Fibroblast of peridontal ligament (primary cell): ENCODE measurements around the gene KISS1R.

Source experiments
- DNase-seq: peaks from one replicate; pipeline ENCODE4 v3.0.0-alpha.2; 2010; ENCODE audit errors: extremely low read depth

The KISS1R gene

DNA sequence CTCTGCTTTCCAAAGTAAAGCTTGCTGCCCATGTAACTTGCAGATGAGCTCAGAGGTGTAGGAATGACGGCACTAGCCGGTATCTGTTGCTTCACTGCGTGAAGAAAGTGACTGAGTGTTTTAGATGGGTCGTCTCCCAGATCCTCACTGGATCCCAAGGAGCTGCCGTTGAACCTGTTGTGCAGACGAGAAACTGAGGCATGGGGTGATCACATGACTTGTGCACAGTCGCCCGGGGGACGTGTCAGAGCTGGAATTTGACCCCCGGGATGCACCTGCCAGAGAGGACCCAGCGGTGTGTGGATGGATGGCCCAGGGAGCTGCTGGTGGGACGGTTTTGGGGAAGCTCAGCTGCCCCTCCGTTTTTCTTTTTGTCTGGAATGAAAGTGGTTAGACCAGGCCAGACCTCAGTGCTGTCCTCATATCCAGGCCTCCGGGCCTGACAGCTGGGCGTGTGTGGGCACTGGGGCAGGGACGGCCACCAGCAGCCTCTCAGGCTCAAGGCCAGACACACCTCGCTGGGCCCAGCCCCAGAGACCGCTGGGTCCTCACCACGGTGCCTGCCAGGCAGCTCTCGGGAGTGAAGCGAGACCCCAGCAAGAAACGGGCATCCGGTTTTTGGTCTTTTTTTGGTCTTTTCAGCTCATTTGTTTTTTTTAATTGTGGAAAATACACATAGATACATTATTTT lies 21.2 kb downstream of the KISS1R start:
- no peak for DNase-seq

DNA sequence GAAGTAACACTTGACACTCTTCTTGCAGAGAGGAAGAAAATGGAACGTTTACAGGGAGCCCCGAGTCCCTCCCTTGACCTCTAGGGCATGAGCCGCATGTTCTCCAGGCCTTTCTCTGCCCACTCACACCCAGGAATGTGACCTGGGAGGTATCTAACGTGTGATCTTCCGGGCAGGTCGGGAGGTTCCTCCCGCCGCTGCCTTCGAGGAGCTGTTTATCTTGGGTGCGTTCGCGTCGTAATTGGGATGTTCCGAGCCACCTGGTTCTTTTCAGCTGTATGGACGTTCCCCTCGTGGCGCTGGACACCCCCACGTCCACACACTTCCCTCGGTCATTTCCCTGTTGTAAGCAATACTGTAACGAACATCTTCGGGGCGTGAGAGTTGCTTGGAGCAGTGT lies 22.3 kb downstream of the KISS1R start:
- DNase-seq, result no peak

DNA sequence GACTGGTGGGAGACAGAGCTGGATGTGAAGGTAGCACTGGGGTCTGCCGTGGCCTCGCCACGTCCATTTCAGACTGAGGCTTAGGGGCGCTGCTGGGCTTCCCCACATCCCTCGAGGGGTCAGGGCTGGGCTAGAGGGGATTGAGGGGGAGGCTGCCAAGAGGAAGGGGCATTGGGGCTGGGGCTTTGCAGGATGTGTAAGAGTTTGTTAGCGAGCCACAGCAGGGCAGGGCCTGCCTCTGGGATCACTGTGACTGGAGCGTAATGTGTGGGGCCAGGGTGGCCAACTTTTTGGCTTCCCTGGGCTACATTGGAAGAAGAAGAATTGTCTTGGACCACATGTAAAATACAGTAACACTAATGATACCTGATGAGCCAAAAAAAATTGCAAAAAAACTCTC lies 22.8 kb downstream of the KISS1R start:
- DNase-seq, result no peak

DNA sequence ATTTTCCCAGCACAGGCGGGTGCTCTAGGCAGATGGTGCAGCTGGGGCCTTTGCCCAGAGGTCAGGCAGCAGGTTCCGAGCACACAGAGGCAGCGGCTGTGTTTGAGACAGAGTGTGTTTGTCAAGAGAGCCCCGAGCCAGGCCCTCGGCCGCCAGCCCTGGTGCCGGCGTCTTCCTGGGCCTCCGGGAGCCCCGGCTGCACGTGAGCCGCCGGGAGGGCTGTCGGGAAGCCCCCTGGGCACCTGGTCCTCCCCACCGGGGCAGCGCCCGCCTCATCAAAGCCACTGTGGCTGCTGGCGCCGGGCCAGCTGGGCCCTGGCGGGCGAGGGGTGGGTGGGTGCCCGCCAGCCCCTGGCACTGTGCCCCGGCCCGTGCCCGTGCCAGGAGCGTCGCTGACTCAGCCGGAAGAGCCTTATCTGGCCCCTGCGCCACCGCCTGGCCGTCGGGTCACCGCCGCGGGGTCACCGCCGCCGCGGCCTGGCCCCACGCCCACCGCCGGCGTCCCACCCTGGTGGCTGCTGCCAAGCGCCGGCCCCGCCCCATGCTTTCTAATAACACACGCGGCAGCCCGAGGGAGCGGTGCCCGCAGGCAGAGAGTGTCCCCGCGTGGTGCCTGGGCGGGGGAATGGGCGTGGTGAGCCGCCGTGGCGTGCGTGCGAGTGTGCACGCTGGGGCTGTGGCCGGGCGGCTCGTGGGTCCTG lies 23.6 kb downstream of the KISS1R start:
- no peak for DNase-seq

DNA sequence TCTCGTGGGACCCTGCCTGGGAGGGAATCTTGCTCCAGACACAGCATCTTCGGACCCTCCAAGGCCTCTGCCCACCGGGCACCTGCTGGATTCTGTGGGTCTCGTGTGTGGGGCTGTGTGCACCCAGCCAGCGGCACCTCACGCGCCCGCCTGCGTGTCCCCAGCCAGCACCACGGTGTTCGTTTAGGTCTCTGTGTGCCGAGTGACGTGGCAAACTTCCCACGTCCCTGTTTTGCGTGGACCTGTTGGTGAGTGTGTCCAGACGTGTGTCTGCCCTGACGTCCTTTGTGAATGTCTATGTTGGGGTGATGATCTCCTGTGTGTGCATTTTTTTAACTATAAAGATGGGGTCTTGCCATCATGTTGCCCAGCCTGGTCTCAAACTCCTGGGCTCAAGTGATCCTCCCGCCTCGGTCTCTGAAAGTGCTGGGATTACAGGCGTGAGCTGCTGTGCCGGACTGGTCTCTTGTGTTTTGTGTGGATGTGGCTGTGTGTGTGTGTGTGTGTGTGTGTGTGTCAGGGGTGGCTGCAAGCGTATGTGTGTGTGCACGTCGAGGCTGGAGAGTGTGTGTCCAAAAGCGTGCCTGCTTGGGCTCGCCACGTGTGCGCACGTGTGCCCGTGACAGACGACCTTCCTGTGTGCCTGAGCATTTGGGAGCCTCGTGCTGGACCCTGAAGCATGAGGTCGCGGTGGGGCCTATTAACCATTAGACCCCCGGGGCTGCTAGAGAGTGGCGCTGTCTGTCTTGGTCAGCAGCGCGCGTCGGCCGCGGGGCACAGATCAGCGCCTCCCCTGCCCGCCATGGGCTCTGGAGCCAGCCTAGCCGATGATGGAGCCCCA lies 24.4 kb downstream of the KISS1R start:
- no peak for DNase-seq

DNA sequence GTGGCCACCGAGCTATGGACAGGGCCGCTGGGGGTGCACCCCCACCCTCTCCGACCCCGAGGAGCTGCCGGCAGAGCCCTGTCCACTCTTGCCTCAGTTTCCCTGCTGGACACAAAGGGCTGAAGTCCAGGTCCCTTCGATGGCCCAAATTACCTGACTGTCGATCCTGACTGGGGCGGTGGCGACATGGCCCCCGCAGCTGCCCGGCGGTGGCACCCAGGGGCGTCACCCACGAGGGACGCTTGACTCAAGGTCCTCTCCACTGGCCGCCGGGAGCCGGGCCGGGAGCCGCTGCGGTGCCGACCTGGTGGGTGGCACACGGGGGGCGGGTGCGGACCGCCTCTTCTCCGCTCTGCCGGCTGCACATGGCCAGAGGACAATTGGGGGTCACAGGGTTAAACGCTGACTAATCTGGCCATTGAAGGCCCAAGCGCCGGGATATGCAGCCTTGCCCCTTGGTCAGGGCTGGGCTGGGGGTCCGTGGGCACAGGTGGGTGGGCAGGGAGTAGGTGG lies 25.1 kb downstream of the KISS1R start:
- no peak for DNase-seq

DNA sequence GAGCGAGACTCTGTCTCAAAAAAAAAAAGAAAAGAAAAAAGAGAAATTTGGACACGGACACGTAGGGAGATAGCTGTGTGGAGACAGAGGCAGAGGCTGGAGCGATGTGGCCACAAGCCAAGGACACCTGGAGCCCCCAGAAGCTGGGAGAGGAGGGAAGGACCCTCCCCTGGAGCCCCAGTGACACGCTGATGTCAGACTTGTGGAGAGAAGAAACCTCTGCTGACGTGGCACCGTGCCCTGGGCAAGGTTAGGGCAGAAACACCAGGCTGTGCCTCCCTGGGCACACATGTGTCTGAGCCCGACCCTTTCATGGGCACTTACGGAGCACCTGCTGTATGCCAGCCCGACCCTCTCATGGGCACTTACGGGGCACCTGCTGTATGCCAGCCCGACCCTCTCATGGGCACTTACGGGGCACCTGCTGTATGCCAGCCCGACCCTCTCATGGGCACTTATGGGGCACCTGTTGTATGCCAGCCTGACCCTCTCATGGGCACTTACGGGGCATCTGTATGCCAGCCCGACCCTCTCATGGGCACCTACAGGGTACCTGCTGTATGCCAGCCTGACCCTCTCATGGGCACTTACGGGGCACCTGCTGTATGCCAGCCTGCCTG lies 26.5 kb downstream of the KISS1R start:
- DNase-seq, result no peak

DNA sequence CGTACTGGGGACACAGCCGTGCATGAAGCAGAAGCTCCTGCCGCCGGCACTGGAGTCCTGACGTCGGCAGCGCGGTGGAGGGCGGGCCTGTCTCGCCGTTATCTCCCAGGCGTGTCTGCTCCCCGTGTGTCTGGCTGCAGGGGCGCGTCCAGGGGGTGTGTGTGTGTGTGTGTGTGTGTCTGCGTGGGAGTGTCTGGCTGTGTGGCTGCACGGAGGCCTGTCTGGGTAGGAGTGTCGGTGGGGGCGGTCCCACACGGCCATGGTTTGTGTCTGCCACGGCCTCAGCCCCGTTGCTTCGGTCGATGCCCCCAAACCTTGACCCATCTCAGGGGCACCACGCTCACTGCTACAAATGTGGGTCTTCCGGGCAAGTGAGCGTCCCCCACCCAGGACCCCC lies 27.0 kb downstream of the KISS1R start:
- DNase-seq, result no peak

DNA sequence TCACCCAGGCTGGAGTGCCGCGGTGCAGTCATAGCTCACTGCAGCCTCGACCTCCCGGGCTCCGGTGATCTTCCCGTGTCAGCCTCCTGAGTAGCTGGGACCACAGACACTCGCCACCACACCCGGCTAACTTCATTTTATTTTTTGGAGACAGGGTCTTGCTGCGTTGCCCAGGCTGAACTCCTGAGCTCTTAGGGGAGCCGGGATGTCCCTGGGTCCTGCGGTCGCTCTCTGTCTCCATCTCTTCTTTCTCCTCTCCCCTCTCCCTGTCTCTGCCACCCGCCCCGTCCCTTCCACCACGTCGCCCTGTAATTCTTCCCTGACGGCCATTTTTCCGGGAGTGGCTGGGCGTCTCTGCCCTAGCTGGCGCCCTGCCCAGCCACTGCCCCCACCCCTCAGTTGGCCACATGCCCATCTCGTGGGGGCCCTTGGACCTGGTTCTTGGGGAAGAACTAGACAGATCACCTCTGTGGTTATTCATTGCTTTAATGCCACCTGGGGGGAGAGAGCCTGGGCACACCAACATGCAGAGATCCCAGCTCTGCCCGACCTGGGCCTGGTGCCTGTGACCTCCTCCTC lies 27.6 kb downstream of the KISS1R start:
- no peak for DNase-seq

DNA sequence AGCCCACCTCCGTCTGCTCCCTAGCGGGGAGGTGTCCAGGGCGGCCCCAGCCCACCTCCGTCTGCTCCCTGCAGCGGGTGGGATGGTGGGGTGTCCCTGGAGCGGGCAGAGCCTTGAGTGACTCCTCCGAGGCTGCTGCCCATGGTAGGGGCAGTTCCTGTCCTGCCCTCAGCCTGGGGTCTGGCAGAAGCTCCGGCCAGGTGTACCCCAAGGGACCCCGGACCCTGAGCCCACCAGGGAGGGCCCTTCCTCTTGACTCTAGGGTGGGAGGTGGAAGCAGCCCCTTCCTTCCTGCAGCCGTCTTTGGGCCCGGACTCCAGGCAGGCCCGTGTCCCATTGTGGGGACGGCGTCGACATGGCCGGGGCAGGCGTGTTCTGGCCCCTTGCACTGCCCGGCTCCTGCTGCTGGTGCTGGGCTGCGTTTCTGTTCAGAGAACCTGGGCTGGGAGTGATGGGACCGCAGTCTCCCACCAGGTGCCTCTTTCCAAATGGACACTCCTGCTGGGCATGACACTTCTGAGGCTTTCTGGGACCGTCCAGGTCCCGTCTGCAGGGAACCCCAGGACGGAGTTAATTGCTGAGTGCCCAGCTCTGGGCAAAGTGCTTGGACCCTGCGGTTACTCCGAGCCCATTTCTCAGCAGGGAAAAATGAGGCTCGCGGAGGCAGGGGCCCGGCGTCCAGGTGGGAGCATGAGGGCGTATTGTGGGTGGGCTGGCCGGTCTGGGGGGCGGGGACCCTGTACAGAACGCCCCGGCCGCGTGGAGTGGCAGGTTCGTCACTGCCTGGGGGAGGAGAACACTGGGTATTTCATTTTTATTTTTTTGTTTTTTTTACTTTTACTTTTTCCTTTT lies 28.5 kb downstream of the KISS1R start:
- DNase-seq, result no peak

DNA sequence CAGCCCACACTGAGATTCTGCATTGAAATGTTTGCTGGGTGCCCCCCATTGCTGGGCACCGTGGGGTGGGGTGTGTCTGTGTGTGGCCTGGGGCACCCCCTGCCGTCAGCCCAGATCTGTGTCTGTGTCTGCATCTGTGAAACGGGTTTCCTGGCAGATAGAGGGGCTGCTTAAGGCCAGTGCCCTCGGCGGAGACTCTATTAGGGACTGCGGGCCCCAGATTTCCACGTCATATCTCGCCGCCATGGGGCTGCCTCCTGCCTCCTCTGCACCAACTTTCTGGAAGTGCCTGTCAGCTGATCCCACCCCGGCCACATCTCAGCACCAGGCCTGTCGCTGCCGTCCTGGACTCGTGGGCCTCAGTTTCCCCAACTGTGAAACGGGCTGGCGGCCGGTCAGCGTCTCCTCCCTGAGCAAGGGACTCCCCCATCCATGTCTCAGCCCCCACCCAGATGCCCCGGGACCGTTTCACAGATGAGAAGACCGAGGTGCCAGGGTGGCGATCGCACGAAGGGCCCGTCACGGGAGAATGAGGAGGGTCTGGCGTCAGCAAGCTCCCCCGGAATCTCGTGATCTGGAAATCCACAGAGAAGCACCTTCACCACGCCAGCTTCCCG lies 30.1 kb downstream of the KISS1R start:
- no peak for DNase-seq

DNA sequence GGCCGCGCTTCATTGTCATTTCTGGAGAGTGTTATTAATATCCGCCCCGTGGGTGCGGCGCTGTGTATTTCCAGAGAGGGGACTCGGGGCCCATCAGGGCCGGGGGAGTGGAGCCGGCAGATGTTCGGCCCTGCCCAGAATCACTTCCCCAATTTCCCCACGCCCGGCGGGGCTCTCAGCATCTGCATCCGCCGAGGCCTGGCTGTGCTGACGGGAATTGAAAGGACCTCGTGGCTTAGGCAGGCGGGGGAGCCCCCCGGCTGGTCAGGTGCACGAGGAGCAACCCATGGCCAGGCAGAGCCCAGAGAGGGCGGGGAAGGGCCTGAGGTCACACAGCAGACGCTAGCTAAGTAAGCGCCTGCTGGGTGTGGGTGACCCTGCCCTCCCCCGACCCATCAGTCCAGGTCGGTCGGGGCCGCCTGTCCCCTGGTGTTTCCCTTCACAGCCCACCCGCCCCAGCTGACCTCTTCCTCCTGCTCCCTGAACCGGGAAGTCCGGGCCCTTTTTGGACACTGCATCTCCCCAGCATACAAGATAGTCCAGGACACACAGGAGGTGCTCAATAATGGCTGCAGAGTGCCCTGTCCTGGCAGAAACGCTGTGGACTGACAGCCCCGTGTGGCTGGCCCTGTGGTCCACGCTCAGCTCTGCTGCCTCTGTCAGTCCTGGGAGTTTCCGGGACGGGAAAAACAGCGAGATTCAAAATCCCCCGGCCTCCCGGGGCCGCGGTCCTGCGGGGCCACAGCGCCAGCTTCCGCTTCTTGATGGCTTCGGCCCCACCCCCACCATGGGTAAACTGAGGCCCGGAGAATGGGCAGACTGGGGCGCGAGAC lies 30.8 kb downstream of the KISS1R start:
- DNase-seq, result no peak

DNA sequence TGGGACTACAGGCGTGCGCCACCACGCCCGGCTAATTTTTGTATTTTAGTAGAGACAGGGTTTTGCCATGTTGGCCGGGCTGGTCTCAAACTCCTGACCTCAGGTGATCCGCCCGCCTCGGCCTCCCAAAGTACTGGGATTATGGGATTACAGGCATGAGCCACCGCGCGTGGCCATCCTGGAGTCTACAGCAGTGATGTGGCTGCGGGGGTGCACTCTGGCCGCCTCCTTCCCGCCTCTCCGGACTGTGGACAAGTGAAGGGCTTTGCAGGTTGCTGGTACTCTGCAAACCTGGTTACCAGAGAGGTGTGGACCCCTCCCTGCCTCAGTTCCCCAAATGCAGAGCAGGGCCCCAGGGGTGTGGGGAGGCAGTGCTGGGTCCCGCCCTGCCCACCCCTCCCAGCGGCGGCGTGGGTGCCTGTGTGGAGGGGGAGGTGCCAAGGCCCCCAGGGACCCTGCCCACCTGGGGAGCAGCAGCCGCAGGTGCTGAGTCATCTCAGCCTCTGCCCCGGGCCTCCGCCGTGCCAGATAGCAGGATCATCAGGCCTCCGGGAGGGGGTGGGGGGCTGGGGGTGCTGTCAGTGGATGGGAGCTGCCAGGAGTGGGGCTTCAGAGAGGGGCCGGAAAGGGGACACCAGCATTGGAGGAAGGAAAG lies 31.8 kb downstream of the KISS1R start:
- no peak for DNase-seq

DNA sequence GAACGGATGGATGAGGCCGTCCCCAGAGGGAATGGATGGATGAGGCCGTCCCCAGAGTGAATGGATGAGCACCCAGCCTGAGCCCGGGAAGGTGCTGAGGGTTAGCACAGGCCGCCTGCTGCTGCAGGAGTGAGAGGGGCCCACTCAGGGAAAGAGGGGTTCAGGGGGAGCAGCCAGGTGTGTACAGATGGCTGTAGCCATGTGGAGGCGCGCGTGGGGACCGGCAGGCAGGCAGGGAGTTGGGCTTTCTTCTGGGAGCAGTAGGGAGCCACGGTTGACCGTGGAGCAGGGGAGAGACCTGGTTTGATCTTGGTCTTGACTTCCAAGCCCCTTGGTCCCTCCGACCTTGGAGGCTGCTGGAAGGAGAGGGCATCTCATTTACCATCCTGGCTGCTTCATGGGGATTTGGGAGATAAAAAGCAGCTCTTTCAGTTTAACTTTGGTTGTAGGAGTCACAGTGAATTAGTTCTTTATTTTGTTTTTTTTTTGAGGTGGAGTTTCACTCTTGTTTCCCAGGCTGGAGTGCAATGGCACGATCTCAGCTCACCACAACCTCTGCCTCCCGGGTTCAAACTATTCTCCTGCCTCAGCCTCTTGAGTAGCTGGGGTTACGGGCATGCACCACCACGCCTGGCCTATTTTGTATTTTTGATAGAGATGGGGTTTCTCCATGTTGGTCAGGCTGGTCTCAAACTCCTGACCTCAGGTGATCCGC lies 33.4 kb downstream of the KISS1R start:
- DNase-seq, result no peak

DNA sequence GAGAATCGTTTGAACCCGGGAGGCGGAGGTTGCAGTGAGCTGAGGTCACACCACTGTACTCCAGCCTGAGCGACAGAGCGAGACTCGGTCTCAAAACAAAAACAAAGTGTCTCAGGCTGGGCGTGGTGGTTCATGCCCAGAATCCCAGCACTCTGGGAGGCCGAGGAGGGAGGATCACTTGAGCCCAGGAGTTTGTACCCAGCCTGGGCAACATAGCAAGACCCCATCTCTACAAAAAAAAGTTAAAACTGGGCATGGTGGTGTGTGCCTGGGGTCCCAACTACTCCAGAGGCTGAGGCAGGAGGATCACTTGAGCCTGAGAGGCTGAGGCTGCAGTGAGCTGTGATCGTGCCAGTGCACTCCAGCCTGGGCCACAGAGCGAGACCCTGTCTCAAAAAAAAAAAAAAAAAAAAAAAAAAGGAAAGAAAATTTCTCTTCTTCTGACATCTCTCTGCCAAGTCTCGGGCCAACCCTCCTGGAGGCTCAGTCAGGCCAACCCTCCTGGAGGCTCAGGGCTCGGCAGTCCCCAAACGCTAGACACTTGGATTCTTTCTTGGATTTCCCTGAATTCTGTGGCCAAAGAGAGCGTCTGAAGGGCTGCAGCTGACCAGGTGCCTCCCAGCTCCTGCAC lies 35.0 kb downstream of the KISS1R start:
- no peak for DNase-seq

DNA sequence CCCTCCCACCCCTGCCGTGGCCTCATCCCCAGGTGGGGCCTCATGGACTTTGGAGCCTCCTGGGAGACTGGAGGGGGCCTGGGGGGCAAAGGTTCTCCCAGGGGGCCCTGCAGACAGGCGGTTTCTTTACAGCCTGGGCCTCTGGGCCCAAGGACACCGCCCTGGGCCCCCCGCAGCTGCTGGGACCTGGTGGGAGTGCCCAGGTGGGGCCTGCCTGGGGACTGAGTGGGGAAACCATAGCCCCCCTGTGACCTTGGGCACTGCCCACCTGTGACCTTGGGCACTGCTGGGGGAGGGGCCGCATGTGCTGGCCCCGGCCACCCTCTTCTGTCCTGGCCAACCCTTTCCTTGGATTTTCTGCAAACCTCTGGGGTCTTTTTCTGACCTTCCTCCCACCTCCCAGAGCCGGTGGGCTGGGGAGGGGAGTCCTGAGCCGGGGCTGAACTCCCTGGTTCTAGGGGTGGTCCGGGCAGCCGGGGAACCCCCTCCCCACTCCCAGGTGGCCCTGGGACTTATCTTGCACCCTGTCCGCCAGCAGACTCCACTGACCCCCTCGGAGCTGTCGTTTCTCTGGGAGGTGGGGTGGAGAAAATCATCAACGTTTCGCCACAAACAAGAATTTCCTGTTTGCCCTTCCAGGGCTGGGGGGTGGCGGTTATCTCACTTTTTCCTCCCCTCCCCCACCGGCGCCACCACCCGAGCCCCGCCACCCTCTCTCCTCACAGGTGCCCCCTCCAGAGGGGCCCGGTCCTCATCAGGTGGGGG lies 35.7 kb downstream of the KISS1R start:
- no peak for DNase-seq
